Heart left ventricle (tissue), 16 donors: ENCODE measurements around the gene CDC23. TPM values are rescaled to one million over a fixed set of nuclear protein-coding genes. Genes with fewer than 3 reads are reported as not detected.

ENCODE experiments used
- ATAC-seq, 4 donors: fragments of 200-7000 bp; cut with Tn5 transposase; one replicate each; pipeline ENCODE4 v1.9.1; 2020 to 2022; ENCODE audit warnings: moderate library complexity in 4 of 4, mild to moderate bottlenecking in 3 of 4, moderate number of reproducible peaks in 1 of 4
- DNase-seq, 5 donors: peaks; one replicate each; pipeline ENCODE4 v3.0.0-alpha.2; 2020
- H3K27ac ChIP-seq, 12 donors: fragments of 200-600 bp; sonication (generic) in 4 of 12; one replicate each; pipeline versions ENCODE4 v1.5.0 to v1.8.0; 2016 to 2022; ENCODE audit warnings: mild to moderate bottlenecking in 2 of 12
- H3K27me3 ChIP-seq, 9 donors: fragments of 200-600 bp; sonication (generic) in 2 of 9; one replicate each; pipeline versions ENCODE4 v1.5.1 to v1.8.0; 2016 to 2022; ENCODE audit warnings: mild to moderate bottlenecking in 3 of 9
- H3K36me3 ChIP-seq, 9 donors: fragments of 200-600 bp; sonication (generic) in 2 of 9; one replicate each; pipeline versions ENCODE4 v1.5.0 to v1.8.0; 2018 to 2022; ENCODE audit warnings: mild to moderate bottlenecking in 2 of 9
- H3K4me1 ChIP-seq, 12 donors: fragments of 200-600 bp; sonication (generic) in 4 of 12; one replicate each; pipeline versions ENCODE4 v1.5.0 to v1.8.0; 2016 to 2022; ENCODE audit warnings: mild to moderate bottlenecking in 3 of 12
- H3K4me3 ChIP-seq, 12 donors: fragments of 200-600 bp; sonication (generic) in 4 of 12; one replicate each; pipeline versions ENCODE4 v1.5.0 to v1.8.0; 2017 to 2022; ENCODE audit warnings: mild to moderate bottlenecking in 9 of 12, moderate library complexity in 4 of 12
- H3K9me3 ChIP-seq, 12 donors: fragments of 200-600 bp; sonication (generic) in 4 of 12; one replicate each; pipeline versions ENCODE4 v1.5.0 to v1.8.0; 2016 to 2022; ENCODE audit warnings: mild to moderate bottlenecking in 1 of 12
- POLR2A ChIP-seq, 2 donors: fragments of 450-650 bp; IDR thresholded peaks; one replicate each; pipeline ENCODE4 v1.6.1; 2017; ENCODE audit warnings: antibody characterized with exemption in 2 of 2, mild to moderate bottlenecking in 2 of 2, moderate library complexity in 2 of 2
- WGBS, 4 donors: extraction: QIAGEN DNeasy Blood & Tissue Kit in 2 of 4; methylation state at CpG; one replicate each; pipeline versions ENCODE4 v1.1.5 to v1.1.7; 2013 to 2018; 5-methylcytosine and 5-hydroxymethylcytosine counted together
- intact Hi-C, 10 donors: fragments of 100-400 bp; cut with DNase I; formaldehyde crosslinking; loops; one replicate each; pipeline versions ENCODE4 v1.11.1 to v1.14.2; 2022
- polyA plus RNA-seq, 2 donors: library from polyadenylated mRNA; stranded (reverse); fragments of 200-250 nt; gene quantifications; one replicate each; pipeline ENCODE4 v1.2.3, GENCODE V29; 2013
- total RNA-seq, 9 donors: library from RNA; depleted of rRNA in 2 of 9; stranded (reverse); fragments of >200 nt in 2 of 9; fragmentation: NEBNext Ultra II Directional in 3 of 9; extraction: Animal tissue kit (Norgen Biotek cat#: 25700) in 3 of 9; gene quantifications; one replicate each; pipeline versions ENCODE4 v1.1.0 to v1.2.4, GENCODE V29; 2016 to 2023
- TF ChIP-seq, protein P1 (sequence below), 12 donors: fragments of 200-600 bp; sonication (generic) in 4 of 12; IDR thresholded peaks; one replicate each; pipeline versions ENCODE4 v1.5.0 to v1.8.0; 2018 to 2022; ENCODE audit warnings: antibody characterized with exemption in 12 of 12, mild to moderate bottlenecking in 5 of 12
- donor health status: ischemic (EF 13 %, LVEDD 7.1; RV severe dilation, severe dysfunction).
- donor health status: healthy with polysubstance abuse.
- donor health status: DM: no; HTN: yes; CAD: no.
- donor health status: DM: no; HTN: no; CAD: no.
- donor health status: ischemic (EF 25% LVEDD 6.9; RV normal size, moderate dysfunction).
- donor health status: ischemic (EF 25% LVEDD 5.7; RV mildly dilated, moderate dysfunction).
- donor health status: healthy.
- donor health status: DM: yes; HTN: yes; CAD: no.
- donor health status: ischemic (EF 35%, LVEDD 5.7; RV mildly dilated, moderate dysfunction).
- donor health status: nonischemic (EF 11% LVEDD 7.7; RV severe dilation, severe dysfunction).
- donor health status: DM: yes; HTN: yes; CAD: no.
- donor health status: PGD.
- donor health status: ischemic (EF 29% LVEDD 5.4; RV normal size, mild dysfunction).
- donor health status: nonischemic (EF 23%, LVEDD 6.1; RV moderate dilation, normal function).

Gene CDC23
- total and polyA plus RNA-seq, 11 donors: 10.1 to 25.6 (median 17.2) TPM

DNA sequence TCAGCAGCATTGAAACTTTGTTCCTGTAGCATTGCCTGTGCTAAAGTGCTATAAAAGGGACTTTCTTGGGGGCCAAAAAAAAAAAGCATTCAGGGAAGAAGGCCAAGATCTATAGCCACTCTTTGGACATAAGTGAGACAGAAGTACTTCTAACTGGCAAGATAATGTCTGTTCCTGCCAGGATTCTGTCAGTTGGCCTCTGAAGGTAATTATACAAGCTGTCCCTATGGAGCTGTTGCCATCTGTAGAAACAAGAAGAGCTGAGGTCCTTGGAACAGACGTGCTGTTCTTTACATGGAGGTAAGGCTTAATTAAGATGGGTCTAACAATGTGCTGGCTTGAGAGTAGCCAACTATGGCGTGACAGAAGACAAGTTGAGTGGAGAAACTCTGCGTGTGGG lies 24.5 kb downstream of the CDC23 start:
- Histone ChIP-seq H3K27me3 (no peaks in the 10 kb centered on the region), H3K4me3 (no peak overlapping the region), H3K36me3 (peaks cover 3 to 100% (median 90%) of the 10 kb centered on the region in 9 donors), H3K9me3 (no peaks in the 10 kb centered on the region), H3K4me1 (peaks cover 0 to 8% (median 0%) of the 10 kb centered on the region in 12 donors), H3K27ac (peak overlapping the region in 5 of 12 donors; percentile 4 to 51 (median 41))
- 57 to 66% (median 60%) methylated on average over 3 of the region's 3 CpGs for WGBS, 4 donors
- no peak for DNase-seq
- peak; percentile 36 to 75 (median 64) for ATAC-seq
- intact Hi-C loops: no loop called here
- TF ChIP-seq, protein P1, sequence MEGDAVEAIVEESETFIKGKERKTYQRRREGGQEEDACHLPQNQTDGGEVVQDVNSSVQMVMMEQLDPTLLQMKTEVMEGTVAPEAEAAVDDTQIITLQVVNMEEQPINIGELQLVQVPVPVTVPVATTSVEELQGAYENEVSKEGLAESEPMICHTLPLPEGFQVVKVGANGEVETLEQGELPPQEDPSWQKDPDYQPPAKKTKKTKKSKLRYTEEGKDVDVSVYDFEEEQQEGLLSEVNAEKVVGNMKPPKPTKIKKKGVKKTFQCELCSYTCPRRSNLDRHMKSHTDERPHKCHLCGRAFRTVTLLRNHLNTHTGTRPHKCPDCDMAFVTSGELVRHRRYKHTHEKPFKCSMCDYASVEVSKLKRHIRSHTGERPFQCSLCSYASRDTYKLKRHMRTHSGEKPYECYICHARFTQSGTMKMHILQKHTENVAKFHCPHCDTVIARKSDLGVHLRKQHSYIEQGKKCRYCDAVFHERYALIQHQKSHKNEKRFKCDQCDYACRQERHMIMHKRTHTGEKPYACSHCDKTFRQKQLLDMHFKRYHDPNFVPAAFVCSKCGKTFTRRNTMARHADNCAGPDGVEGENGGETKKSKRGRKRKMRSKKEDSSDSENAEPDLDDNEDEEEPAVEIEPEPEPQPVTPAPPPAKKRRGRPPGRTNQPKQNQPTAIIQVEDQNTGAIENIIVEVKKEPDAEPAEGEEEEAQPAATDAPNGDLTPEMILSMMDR (IDR thresholded peaks at IDR 0.05): no peak
- no peak for TF ChIP-seq POLR2A (IDR thresholded peaks at IDR 0.05)

DNA sequence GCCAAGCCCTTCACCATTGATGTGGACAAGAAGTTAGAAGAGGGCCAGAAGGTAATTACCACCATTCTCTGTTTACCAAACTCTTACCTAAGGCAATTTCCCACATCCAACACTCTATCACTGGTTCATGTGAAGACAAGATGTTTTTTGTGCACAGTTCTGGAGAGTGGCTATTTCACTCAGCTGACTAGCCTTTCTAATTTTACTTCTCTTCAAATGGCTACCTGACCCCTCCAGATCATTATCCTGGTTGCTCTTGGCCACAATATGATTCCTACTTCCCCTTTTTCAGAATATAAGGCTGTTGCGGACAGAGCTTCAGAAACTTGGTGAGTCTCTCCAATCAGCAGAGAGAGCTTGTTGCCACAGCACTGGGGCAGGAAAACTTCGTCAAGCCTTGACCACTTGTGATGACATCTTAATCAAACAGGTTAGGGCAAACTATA lies 27.1 kb downstream of the CDC23 start:
- intact Hi-C loops: no loop called here
- Histone ChIP-seq H3K4me3 (no peak overlapping the region), H3K36me3 (peaks cover 3 to 96% (median 64%) of the 10 kb centered on the region in 9 donors), H3K27ac (no peak overlapping the region), H3K27me3 (no peaks in the 10 kb centered on the region), H3K4me1 (peaks cover 0 to 11% (median 0%) of the 10 kb centered on the region in 12 donors), H3K9me3 (no peaks in the 10 kb centered on the region)
- WGBS, 4 donors: 90 to 94% (median 93%) methylated on average over 2 of the region's 2 CpGs
- ATAC-seq (no peak), DNase-seq (no peak)
- no peak for TF ChIP-seq POLR2A (IDR thresholded peaks at IDR 0.05)
- TF ChIP-seq, protein P1 (IDR thresholded peaks at IDR 0.05): no peak

DNA sequence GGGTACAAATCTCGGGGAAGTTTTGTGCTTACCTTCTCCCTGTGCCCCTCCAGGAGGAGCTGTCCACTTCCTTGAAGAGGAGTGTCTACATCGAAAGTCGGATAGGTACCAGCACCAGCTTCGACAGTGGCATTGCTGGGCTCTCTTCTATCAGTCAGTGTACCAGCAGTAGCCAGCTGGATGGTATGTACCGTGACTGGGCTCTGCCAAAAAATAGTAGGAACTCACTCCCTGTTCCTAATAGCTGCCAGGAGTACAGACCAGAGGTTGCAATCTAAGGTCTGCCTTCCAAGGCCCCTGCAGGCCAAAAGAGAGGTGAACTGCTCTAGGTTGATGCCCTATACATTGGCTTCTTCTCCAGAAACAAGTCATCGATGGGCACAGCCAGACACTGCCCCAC lies 30.3 kb downstream of the CDC23 start:
- 66 to 92% (median 79%) methylated on average over 5 to 6 of the region's 6 CpGs for WGBS, 4 donors
- Histone ChIP-seq H3K36me3 (peaks cover 0 to 64% (median 32%) of the 10 kb centered on the region in 9 donors), H3K4me3 (no peak overlapping the region), H3K4me1 (peaks cover 0 to 17% (median 7%) of the 10 kb centered on the region in 12 donors), H3K27ac (no peak overlapping the region), H3K27me3 (no peaks in the 10 kb centered on the region), H3K9me3 (no peaks in the 10 kb centered on the region)
- DNase-seq (peak in 1 of 5 donors; percentile 28), ATAC-seq (peak in 3 of 4 donors; percentile 24 to 45 (median 39))
- intact Hi-C loops: no loop called here
- TF ChIP-seq, protein P1 (IDR thresholded peaks at IDR 0.05): no peak
- no peak for TF ChIP-seq POLR2A (IDR thresholded peaks at IDR 0.05)

DNA sequence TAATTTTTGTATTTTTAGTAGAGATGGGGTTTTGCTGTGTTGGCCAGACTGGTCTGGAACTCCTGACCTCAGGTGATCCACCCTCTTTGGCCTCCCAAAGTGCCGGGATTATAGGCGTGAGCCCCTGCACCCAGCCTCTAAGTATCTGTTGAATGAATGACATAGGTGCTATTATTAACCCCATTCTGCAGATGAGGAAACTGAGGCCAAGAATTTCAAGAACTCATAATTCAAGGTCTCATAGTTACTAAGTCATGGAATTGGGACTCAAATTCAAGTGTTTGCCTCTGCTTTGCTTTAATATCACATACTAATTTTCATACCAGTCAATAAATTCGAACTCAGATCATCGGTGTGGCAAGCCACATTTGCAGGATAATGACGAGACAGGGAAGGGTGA lies 32.3 kb downstream of the CDC23 start:
- ATAC-seq: no peak
- H3K36me3 ChIP-seq: peaks cover 0 to 54% (median 27%) of the 10 kb centered on the region in 9 donors
- H3K27ac ChIP-seq: no peak overlapping the region
- 90 to 98% (median 94%) methylated on average over 5 of the region's 5 CpGs for WGBS, 4 donors
- H3K9me3 ChIP-seq: no peaks in the 10 kb centered on the region
- H3K4me3 ChIP-seq: no peak overlapping the region
- intact Hi-C loops: loop anchor here in 1 of 10 donors (2.0 kb wide), 1 partner anchor 32 kb away; the partner anchor contains the start of gene CDC23
- DNase-seq: no peak
- TF ChIP-seq, protein P1 (IDR thresholded peaks at IDR 0.05): no peak
- TF ChIP-seq POLR2A (IDR thresholded peaks at IDR 0.05): no peak
- H3K27me3 ChIP-seq: no peaks in the 10 kb centered on the region
- peaks cover 2 to 31% (median 19%) of the 10 kb centered on the region in 12 donors for H3K4me1 ChIP-seq
